ENCODE results near the gene MCM8.

GRCh38 chr20:5908981-5909380, 41.5 kb upstream of the MCM8 start:
- TF ChIP-seq EZH2 (optimal IDR thresholded peaks at IDR 0.05; ENCODE audit: low read depth, low read length) = no peak
- no peak for TF ChIP-seq CTCF (IDR thresholded peaks at IDR 0.05; ENCODE audit: low read length)
